HG03460 (cell line): ENCODE data around the gene ADRA2A.

Experiments
- ATAC-seq: cut with Tn5 transposase; IDR thresholded peaks from one replicate; pipeline ENCODE4 v1.9.1; 2021; ENCODE audit not compliant: unreplicated experiment

The ADRA2A gene

DNA sequence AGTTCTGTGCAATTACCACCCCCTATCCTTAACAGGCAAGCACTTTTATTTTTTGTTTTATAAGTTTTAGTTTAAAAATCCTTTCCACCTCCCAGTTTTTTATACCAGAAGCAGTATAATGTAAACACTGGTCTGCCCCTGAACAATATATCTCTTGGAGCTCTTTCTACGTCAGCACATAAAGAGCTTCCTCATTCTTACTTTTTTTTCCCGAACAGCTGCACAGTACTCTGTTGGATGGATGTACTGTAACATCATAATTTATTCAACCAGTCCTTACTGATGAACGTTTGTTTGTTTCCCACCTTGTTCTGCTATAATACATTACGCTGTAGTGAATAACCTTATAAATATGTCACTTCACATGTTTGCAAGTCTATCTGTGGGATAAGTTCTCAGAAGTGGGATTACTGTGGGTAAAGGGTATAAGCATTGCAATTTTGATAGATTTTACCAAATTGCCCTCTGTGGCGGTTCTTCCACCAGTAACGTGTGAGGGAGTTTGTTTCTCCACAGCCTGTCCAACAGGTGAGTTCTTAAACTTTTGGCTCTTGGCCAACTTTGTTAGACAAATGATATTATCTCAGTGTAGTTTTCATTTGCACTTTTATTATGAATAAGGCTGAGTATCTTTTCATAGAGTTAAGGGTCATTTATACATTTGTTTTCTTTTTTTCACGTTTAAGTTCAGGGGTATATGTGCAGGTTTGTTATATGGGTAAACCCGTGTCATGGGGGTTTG, 32.8 kb downstream of the ADRA2A start:
- ATAC-seq = no peak

DNA sequence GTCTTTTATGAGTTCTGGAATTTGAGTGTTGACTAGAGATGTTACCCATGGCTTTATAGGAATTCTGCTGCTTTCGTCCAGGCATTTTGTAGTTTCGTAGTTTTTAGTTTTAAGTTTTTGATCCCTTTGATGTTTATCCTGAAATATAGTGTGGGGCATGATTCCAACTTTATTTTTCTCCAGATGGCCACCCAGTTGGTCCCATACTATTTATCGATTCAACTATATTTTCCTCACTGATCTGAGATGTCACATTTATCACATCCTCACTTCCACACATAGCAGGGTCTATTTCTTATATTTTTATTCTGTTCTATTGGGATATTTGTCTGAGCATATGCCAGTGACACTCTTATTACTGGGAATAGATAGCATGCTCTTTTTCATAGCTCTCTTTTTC, 33.9 kb downstream of the ADRA2A start:
- ATAC-seq = no peak

DNA sequence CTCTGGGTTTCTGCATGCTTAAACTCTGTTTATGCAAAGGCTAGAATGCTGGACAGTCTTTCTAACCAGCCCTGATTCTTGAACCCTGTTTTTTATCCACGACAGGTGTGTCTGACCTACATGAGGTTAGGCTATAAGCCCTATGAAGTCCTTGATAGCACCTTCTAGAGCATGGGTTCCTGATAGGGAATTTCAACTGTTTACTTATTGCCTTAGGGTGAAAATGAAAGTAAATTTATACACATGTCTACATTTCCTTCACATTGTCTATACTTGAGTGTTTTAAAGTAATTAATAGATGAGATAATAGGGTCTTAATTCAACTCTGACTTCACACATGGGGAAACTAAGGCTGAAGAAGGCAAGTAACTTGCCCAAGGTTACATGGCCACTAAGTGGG, 35.5 kb downstream of the ADRA2A start:
- no peak for ATAC-seq

- ATAC-seq = no peak
Observed at GRCh38 chr10:111113238-111113960, 36.6 kb downstream of the ADRA2A start.

- ATAC-seq = no peak
Observed at GRCh38 chr10:111113961-111114757, 37.3 kb downstream of the ADRA2A start.

DNA sequence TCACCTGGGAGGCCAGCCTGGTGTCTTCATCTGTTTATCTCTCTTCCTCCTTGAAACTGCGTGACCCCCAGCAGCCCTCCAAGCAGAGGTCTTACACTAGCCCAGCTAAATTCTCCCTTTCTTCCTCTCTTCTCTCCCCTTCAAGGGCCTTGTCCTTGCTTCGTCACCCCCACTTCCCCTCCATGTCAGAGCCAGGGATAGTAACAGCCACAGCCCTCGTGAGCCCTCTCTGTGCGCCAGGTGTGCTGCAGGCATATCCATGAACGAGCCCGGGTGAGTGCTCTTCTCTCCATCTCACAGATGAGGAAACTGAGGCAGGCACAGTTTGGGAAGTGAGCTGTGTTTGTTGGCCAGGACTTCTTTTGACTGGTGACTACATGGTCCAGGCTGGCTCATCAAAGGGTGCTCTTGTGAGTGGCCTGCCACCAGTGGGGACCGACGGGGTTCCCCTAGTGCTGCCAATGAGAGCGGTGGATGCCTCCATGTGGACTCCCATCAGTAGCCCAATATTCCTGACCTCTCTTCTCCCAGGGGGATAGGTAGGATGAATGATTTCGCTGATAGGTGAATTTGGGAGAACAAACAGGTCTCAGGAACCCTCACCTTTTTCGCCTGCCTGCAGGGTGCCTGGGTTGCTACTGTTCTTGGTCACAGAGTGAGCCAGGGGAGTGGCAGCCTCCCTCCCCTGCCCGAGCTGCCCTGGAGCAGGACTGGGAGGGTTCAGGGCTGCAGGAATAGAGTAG, 38.1 kb downstream of the ADRA2A start:
- no peak for ATAC-seq

DNA sequence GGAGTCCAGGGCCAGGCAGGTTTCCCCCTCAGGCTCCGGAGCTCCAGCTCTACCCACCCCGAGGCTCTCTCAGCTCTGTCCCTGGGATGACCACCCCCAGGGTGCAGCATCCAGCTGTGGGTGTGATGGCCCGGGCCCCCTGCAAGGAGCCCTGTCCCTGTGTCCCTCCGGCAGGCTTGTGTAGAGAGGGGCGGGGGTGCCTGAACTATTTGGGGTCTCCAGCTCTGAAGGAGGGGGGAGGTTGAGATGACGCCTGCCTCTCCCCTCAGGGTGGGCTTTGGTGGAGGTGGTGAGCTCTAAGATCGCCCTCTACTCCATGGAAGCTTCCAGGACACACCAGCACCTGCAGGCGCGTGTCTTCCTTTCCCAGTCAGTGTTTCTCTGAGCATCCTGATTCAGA, 39.4 kb downstream of the ADRA2A start:
- ATAC-seq = no peak

DNA sequence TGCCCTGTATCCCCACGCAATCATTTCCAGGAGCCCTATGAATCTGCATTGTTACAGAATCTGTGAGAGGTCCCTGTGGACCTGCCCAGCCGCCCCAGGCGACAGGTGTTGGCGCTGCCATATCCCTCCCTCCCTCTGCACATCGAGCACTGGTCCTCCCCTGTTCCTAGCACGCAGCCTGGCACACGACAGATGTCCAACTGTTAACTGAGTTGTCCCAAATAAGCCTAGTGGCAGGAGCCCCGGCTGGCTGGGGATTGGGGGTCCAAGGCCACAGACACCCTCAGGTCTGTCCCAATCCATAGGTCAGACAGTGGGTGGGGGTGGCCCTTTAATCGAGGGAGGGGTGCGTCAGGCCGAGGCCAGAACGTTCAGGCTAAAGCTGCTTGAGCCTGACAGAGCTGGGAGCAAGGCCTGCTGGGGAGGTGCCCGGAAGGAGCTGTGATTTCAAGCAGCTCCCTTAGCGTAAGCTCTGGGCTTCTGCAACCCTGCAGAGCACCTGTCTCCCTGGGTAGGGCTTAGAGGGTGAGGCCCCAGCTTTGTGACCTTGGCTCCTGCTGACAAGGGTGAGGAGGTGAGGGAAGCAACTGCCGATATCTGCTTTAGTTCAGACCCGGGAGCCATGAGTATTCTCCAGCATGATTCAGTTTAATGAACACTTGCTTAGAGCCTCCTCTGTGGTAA, 40.1 kb downstream of the ADRA2A start:
- no peak for ATAC-seq

DNA sequence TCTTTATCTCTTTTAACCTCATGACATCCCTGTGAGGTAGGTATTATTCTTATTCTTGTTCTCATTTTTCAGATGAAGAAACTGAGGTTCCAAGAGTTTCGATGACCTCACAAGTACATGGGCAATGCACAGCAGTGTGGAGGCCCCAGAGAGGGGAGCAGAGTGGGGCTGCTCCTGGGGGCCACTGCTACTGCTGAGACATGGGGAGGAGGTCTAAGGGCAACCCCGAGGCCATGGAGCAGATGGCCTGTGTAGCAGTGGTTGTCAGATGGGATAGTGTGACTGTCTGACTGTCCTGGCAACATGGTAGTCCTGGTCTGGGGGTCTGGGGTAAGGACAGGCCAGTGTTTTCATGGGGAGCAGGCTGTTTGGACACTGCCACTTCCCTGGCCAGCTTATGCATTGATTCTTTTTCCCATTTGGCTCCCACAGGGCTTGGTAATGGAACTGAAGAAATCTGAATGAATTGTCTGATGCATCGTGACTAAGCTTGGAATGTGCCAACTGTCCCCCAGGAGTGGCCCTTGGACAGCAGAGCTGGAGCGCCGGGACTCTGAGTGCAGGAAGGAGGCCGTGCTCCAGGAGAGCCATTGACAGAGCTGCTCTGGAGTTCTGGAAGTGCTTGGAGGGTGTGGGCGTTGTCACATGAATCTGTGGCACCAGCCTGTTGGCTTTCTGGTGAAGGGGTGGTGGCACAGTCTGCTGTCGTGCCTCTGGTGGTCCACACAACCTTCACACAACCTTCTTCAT, 40.9 kb downstream of the ADRA2A start:
- no peak for ATAC-seq

DNA sequence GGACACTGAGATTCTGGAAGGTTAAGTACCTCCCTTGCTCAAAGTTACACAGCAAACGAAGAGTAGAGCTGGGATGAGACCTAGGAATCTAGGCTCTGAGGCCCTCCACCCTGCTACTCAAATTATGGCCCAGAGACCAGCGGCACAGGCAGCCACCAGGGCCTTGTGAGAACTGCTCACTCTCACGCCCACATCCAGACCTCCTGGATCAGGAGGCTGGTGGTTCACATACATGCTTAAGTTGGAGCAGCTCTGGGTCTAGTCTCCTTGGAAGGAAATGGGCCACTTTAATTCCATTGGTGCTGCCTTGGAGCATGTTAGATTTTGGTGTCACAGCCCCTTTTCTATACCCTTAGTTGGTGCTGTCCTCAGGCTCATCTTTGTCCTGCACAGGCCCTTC, 41.9 kb downstream of the ADRA2A start:
- ATAC-seq = no peak

GRCh38 chr10:111119637-111120036, 42.8 kb downstream of the ADRA2A start:
- ATAC-seq = no peak

GRCh38 chr10:111122127-111122526, 45.3 kb downstream of the ADRA2A start:
- ATAC-seq = no peak

DNA sequence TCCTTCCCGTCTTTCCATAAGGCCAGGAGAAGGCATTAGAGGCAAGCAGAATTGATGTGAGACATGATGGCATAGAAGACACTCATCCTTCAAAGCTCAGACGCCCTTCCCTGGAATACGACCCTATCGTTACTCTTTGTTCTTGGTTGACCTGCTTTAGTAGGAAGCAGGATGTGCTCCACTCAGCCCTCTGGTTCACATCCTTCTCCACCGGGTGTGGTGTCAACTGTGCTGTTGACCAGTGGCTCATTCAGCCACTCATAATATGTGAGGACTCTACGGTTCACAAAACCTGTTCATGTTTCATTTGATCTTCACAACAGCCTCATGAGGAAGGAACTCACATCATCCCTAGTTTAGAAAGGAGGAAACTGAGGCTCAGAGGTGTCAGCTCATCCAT, 47.1 kb downstream of the ADRA2A start:
- ATAC-seq = no peak

GRCh38 chr10:111125102-111125501, 48.3 kb downstream of the ADRA2A start:
- ATAC-seq = no peak

- no peak for ATAC-seq
Observed at GRCh38 chr10:111126077-111126476, 49.2 kb downstream of the ADRA2A start.

- no peak for ATAC-seq
Observed at GRCh38 chr10:111127081-111127848, 50.4 kb downstream of the ADRA2A start.

DNA sequence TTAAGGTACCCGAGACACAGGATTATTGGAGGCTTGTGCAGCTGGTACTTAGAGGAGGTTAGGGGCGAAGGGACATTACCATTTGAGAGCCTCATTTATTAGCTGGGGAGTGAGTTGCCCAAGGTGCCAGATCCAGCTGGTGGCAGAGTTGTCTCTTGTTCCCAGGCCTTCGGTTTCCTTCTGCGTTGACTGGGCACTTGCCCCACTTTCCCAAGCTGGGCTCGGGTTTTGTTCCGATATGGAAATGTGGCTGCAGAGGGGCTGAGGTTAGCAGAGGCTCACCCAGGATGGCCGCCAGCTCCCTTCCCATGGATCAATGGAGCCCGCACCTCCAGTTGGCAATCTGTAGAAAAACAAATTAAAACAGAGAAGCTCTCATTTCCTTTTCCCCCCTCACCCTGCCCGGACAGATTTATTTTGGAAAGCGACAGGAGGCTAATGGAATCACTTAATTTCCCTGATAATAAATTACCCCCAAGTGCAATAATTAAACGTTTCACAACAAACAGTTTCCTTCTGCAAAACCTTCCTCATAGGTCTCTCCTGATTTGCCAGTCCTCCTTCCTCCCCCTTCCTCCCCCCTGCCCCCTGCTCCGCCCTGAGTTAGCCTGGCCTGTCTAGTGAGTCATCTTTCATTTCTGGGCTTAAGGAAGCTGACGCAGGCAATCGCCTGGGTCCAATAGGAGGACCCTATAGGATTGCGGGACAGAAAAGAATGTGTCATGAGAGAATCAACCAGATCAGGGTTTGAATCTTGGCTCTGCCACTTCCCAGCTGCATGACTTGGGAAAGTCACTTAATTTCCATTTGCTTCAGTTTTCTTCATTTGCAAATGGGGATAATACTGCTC, 51.7 kb downstream of the ADRA2A start:
- ATAC-seq = no peak

- no peak for ATAC-seq
Observed at GRCh38 chr10:111129363-111129762, 52.5 kb downstream of the ADRA2A start.
